Bronchial epithelial cell (primary cell): ENCODE data around the gene BGN. TPM values are rescaled to one million over a fixed set of nuclear protein-coding genes. Genes with fewer than 3 reads are reported as not detected.

Experiments
- DNase-seq: peaks from one replicate; pipeline ENCODE4 v3.0.0-alpha.2; 2010; ENCODE audit warnings: low read depth
- FAIRE-seq: peaks from 2 replicates; lab custom pipeline; 2011; peaks lifted over from hg19 to GRCh38; lab: Jason Lieb, UNC
- H3K27me3 ChIP-seq: 2 replicates; pipeline ENCODE4 v1.5.1; 2011; ENCODE audit warnings: low read length; ENCODE audit not compliant: control insufficient read depth, insufficient read depth
- H3K36me3 ChIP-seq: 2 replicates; pipeline ENCODE4 v1.5.1; 2011; ENCODE audit warnings: low read length; ENCODE audit not compliant: control insufficient read depth, insufficient read depth
- H3K4me3 ChIP-seq: 2 replicates; pipeline ENCODE4 v1.5.1; 2011; ENCODE audit warnings: mild to moderate bottlenecking, low read depth, low read length, control low read depth
- CTCF ChIP-seq: IDR thresholded peaks from 2 replicates; pipeline ENCODE4 v1.5.1; 2011; ENCODE audit warnings: mild to moderate bottlenecking, moderate library complexity, low read length, control low read depth, inconsistent platforms; ENCODE audit not compliant: insufficient read depth, severe bottlenecking
- total RNA-seq: library from RNA; depleted of rRNA; stranded (reverse); fragments of >200 nt; gene quantifications from 2 replicates; pipeline ENCODE4 v1.2.1, GENCODE V29; 2014

BGN gene
- total RNA-seq, 1 donor from 2014 or later = 0.26 TPM

- DNase-seq (no peak), FAIRE-seq (no peak)
- no peak for TF ChIP-seq CTCF
- no peak overlapping the region for H3K4me3 ChIP-seq
- H3K36me3 ChIP-seq = no peaks in the 10 kb centered on the region
- H3K27me3 ChIP-seq = no peaks in the 10 kb centered on the region
Observed at GRCh38 chrX:153457827-153458466, 36.8 kb upstream of the BGN start.

GRCh38 chrX:153458476-153458875 lies 36.3 kb upstream of the BGN start:
- no peak overlapping the region for H3K4me3 ChIP-seq
- DNase-seq (no peak), FAIRE-seq (no peak)
- H3K36me3 ChIP-seq = no peaks in the 10 kb centered on the region
- no peaks in the 10 kb centered on the region for H3K27me3 ChIP-seq
- TF ChIP-seq CTCF = no peak

- Histone ChIP-seq H3K27me3 (no peaks in the 10 kb centered on the region), H3K36me3 (peaks cover 1% of the 10 kb centered on the region), H3K4me3 (no peak overlapping the region)
- DNase-seq = peak; percentile 15
- TF ChIP-seq CTCF = no peak
- peak; percentile 13 for FAIRE-seq
Observed at GRCh38 chrX:153459986-153460385, 34.8 kb upstream of the BGN start.

DNA sequence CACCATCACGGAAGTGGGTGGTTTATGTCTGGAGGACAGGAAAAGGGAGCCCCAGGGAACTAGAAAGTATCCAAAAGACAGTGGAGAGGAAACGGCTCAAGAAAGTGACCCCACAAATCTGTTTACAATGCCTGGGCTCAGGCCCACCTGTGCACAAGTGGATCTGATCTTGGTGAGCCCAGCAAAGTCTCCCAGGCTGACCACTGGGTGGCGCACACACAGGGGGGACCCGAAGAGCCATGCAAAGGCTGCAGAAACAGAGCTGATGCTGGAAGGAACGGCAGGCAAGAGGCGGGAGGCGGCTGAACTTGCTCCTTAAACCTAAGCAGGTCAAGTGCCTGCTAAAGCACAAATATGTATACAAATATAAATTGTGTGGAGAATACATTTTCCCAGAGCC lies 34.0 kb upstream of the BGN start:
- DNase-seq (peak; percentile 21), FAIRE-seq (no peak)
- Histone ChIP-seq H3K4me3 (no peak overlapping the region), H3K36me3 (peaks cover 1% of the 10 kb centered on the region), H3K27me3 (no peaks in the 10 kb centered on the region)
- peak; percentile 69 for TF ChIP-seq CTCF

DNA sequence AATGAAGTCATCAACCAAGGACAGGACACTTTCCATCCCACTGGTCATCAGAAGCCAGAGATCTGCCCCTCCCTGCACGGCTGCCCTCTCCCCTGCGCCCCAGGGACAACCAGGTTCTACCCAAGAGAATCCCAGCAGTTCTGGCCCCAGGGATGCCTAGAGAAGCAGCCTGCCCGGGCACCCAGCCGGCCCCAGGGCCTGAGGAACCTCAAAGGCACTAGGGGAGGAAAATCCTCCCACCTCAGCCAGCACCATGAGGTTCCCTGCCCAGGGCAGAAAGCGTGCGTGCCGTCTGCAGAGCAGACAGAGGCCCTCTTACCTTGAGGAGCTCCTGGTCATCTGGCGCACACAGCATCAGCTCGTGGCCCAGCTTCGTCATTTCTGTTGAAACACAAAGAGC lies 32.5 kb upstream of the BGN start:
- no peak for FAIRE-seq
- peaks cover 1% of the 10 kb centered on the region for H3K36me3 ChIP-seq

More for the DNA sequence above, 32.5 kb upstream of the BGN start:
- Histone ChIP-seq H3K27me3 (no peaks in the 10 kb centered on the region), H3K4me3 (no peak overlapping the region)
- no peak for TF ChIP-seq CTCF
- no peak for DNase-seq
